MCF 10A (cell line): ENCODE data around the gene HIBCH. TPM values are rescaled to one million over a fixed set of nuclear protein-coding genes. Genes with fewer than 3 reads are reported as not detected.
"Not testable (repeated sequence)": the region's sequence is repeated elsewhere in the genome, so short reads cannot be mapped to it uniquely, and the experiment has no call there.

ENCODE experiments used
- BruUV-seq: library from RNA; stranded (reverse); fragments of 400-500 nt; replicated peaks from 2 replicates; lab custom pipeline; 2021; lab: Mats Ljungman, UMichigan
- CTCF ChIA-PET: fragments of 300-600 bp; sonication (Branson Sonifier 250); formaldehyde crosslinking; extraction: SDS; loops from one replicate; lab custom pipeline; 2021; ENCODE audit warnings: antibody characterized with exemption, inconsistent platforms; lab: Yijun Ruan, JAX
- POLR2A ChIA-PET: fragments of 300-600, 350-650 bp; sonication (Branson Sonifier 250); formaldehyde crosslinking; extraction: SDS; loops from one replicate; lab custom pipeline; 2020; ENCODE audit warnings: antibody characterized with exemption, inconsistent platforms; lab: Yijun Ruan, JAX
- DNase-seq: peaks from one replicate; pipeline ENCODE4 v3.0.0-alpha.2; 2018; ENCODE audit not compliant: unreplicated experiment
- H3K27ac Mint-ChIP-seq: one replicate; pipeline ENCODE4 v1.8.0; 2022; ENCODE audit warnings: mild to moderate bottlenecking, low read depth, mixed read lengths; ENCODE audit not compliant: unreplicated experiment
- H3K27me3 Mint-ChIP-seq: one replicate; pipeline ENCODE4 v1.8.0; 2022; ENCODE audit warnings: mixed read lengths; ENCODE audit not compliant: insufficient read depth, unreplicated experiment
- H3K36me3 Mint-ChIP-seq: one replicate; pipeline ENCODE4 v1.8.0; 2022; ENCODE audit warnings: mild to moderate bottlenecking, moderate library complexity, mixed read lengths; ENCODE audit not compliant: insufficient read depth, unreplicated experiment
- H3K4me1 Mint-ChIP-seq: one replicate; pipeline ENCODE4 v1.8.0; 2022; ENCODE audit warnings: mixed read lengths; ENCODE audit not compliant: insufficient read depth, unreplicated experiment
- H3K4me3 Mint-ChIP-seq: one replicate; pipeline ENCODE4 v1.8.0; 2022; ENCODE audit warnings: mild to moderate bottlenecking, moderate library complexity, mixed read lengths; ENCODE audit not compliant: unreplicated experiment
- H3K9me3 Mint-ChIP-seq: one replicate; pipeline ENCODE4 v1.8.0; 2022; ENCODE audit warnings: mixed read lengths; ENCODE audit not compliant: unreplicated experiment
- intact Hi-C: fragments of 100-400 bp; cut with micrococcal nuclease; formaldehyde crosslinking; loops from 2 replicates; pipeline ENCODE4 v1.14.1; 2022
- total RNA-seq: library from RNA; stranded (reverse); gene quantifications from 2 replicates; pipeline ENCODE4 v1.2.3, GENCODE V29; 2022
- TF ChIP-seq, protein P1 (sequence below): fragments of 200-600 bp; IDR thresholded peaks from one replicate; pipeline ENCODE4 v1.8.0; 2022; ENCODE audit warnings: antibody characterized with exemption, mild to moderate bottlenecking; ENCODE audit not compliant: unreplicated experiment

HIBCH gene
- total RNA-seq, 1 experiment from 2014 or later = 14.7 TPM

DNA sequence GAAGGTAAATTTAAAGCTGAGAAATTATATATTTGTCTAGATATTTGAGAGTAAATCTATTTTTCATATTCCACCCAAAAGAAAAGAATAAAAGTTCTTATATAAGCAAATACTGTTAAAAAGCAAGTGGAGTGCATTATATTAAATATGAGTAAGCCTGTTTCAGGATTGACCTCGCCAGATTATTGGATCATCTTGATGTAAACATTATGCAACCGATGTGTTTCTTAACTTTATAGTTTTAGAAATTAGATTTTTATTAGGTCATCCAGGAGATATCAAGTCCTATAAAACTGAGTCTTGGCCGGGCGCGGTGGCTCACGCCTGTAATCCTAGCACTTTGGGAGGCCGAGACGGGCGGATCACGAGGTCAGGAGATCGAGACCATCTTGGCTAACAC lies 156.8 kb downstream of the HIBCH start:
- Mint-ChIP-seq H3K4me3 (no peak overlapping the region), H3K36me3 (no peaks in the 10 kb centered on the region), H3K27ac (no peak overlapping the region), H3K4me1 (no peaks in the 10 kb centered on the region), H3K9me3 (peaks cover 12% of the 10 kb centered on the region), H3K27me3 (no peaks in the 10 kb centered on the region)
- intact Hi-C loops = no loop called here
- CTCF ChIA-PET = no interaction called here
- POLR2A ChIA-PET = interaction anchor here (0.7 kb wide), 2 partner anchors 84 to 270 kb away, joined by 3 read pairs; no protein-coding TSS in a partner anchor
- DNase-seq = no peak
- BruUV-seq = no TSS peak
- TF ChIP-seq, protein P1, sequence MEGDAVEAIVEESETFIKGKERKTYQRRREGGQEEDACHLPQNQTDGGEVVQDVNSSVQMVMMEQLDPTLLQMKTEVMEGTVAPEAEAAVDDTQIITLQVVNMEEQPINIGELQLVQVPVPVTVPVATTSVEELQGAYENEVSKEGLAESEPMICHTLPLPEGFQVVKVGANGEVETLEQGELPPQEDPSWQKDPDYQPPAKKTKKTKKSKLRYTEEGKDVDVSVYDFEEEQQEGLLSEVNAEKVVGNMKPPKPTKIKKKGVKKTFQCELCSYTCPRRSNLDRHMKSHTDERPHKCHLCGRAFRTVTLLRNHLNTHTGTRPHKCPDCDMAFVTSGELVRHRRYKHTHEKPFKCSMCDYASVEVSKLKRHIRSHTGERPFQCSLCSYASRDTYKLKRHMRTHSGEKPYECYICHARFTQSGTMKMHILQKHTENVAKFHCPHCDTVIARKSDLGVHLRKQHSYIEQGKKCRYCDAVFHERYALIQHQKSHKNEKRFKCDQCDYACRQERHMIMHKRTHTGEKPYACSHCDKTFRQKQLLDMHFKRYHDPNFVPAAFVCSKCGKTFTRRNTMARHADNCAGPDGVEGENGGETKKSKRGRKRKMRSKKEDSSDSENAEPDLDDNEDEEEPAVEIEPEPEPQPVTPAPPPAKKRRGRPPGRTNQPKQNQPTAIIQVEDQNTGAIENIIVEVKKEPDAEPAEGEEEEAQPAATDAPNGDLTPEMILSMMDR = no peak

DNA sequence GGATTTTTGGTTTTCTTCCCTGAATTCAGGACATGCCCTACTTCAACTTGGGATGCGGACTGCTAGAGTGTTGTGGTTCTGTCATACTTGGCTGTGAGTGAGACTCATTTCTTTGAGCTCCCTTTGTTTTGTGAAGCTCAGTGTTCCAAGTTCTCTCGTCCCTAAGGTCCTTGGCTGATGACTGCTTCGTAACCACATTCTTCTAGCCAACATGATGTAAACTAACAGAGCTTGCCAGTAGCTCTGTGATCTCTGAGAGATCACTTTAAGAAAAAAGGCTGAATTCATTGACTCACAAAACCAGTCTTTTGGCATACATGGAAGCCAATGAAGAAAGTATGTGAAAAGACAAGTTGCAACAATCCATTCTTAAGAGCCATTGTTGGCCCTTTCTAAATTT lies 160.2 kb downstream of the HIBCH start:
- H3K27ac Mint-ChIP-seq = no peak overlapping the region
- H3K4me1 Mint-ChIP-seq = no peaks in the 10 kb centered on the region
- ChIA-PET POLR2A (no interaction called here), CTCF (interaction anchor here (0.5 to 0.7 kb wide), 2 partner anchors 39 to 135 kb away, joined by 3 read pairs; no protein-coding TSS in a partner anchor)
- H3K4me3 Mint-ChIP-seq = no peak overlapping the region
- H3K27me3 Mint-ChIP-seq = no peaks in the 10 kb centered on the region
- TF ChIP-seq, protein P1 = no peak
- no TSS peak for BruUV-seq
- intact Hi-C loops = no loop called here
- no peaks in the 10 kb centered on the region for H3K9me3 Mint-ChIP-seq
- DNase-seq = no peak
- peaks cover 4% of the 10 kb centered on the region for H3K36me3 Mint-ChIP-seq

DNA sequence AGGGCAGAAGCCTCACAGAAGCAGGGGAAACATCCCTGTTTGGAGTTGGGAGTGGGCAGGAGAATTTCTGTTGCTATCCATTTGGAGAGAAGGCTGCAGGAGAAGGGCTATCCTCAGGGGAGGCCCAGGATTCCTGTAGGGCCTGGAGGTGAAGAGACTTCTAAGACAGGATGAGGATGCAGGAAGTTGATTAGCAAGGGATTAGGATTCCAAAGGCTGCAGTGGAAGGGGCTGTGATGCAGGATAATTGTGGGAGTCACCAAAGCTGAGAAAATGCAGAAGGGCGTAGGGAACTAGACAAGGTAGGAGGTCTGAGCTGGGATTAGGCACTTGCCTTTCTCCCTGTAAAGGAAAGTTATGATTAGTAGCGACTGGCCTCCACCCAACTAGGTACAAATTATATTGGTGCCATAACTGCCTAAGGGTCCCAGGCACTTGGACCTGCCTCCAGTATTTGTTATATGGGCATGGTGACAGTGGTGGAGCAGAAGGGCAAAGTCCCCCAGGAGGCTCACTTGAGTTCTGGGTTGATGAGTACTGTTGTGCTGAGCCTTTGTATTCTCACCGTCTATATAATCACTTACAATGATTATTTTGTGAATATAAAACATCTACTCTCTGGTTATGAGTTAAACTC lies 160.7 kb downstream of the HIBCH start:
- no peaks in the 10 kb centered on the region for H3K27me3 Mint-ChIP-seq
- H3K36me3 Mint-ChIP-seq = peaks cover 4% of the 10 kb centered on the region
- ChIA-PET CTCF (no interaction called here), POLR2A (no interaction called here)
- TF ChIP-seq, protein P1 = no peak
- intact Hi-C loops = no loop called here
- H3K9me3 Mint-ChIP-seq = no peaks in the 10 kb centered on the region
- no TSS peak for BruUV-seq
- no peaks in the 10 kb centered on the region for H3K4me1 Mint-ChIP-seq
- DNase-seq = no peak
- no peak overlapping the region for H3K27ac Mint-ChIP-seq
- H3K4me3 Mint-ChIP-seq = no peak overlapping the region

DNA sequence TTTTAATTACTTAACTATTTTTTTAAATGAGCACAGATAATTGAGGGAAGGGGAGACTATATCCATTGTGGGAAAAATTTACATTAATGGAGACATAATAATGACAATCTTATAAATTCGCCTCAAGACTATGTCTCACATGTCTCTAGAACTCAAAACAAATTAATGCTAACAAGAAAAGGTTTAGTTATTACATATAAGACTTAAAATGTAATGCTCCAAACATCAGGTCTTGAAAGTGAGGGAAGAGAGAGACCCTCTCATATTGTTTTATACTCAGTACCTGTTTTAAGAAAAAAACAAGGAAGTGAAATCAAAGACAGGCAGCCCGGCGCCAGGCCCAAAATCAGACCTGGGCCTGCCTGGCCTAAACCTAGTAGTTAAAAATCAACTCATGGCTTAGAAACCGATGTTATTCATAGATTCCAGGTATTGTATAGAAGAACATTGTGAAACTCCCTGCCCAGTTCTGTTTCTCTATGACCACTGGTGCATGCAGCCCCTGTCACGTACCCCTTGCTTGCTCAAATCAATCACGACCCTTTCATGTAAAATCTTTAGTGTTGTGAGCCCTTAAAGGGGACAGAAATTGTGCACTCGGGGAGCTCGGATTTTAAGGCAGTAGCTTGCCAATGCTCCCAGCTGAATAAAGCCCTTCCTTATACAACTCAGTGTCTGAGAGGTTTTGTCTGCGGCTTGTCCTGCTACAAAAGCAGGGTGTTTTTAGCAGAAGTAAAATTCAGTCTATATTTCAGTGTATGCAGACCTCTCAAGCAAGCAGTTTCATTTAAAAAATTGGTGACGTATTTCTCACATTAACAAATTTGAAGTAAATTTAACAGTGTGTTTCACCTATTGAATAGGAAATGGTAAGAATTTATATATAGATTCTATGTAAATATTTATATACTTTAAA lies 161.8 kb downstream of the HIBCH start:
- BruUV-seq, H3K9me3 Mint-ChIP-seq, DNase-seq, H3K4me1 Mint-ChIP-seq, CTCF ChIA-PET, POLR2A ChIA-PET, H3K36me3 Mint-ChIP-seq, intact Hi-C loops, H3K4me3 Mint-ChIP-seq, H3K27me3 Mint-ChIP-seq, H3K27ac Mint-ChIP-seq: not testable (repeated sequence)
